HG03039 (cell line): ENCODE measurements around the gene MAP1LC3B.
"Not testable (repeated sequence)": the region's sequence is repeated elsewhere in the genome, so short reads cannot be mapped to it uniquely, and the experiment has no call there.

Experiments
- ATAC-seq: cut with Tn5 transposase; IDR thresholded peaks from one replicate; pipeline ENCODE4 v1.9.1; 2021; ENCODE audit warnings: mild to moderate bottlenecking, moderate library complexity; ENCODE audit not compliant: unreplicated experiment

The MAP1LC3B gene

GRCh38 chr16:87360862-87361610 lies 31.1 kb upstream of the MAP1LC3B start:
- no peak for ATAC-seq

GRCh38 chr16:87361916-87362619 lies 30.1 kb upstream of the MAP1LC3B start:
- ATAC-seq = no peak

- not testable (repeated sequence) for ATAC-seq
These were observed 29.1 kb upstream of the MAP1LC3B start for GRCh38 chr16:87362828-87363559.

GRCh38 chr16:87363771-87364455 lies 28.2 kb upstream of the MAP1LC3B start:
- ATAC-seq = no peak

- ATAC-seq = no peak
These were observed 27.0 kb upstream of the MAP1LC3B start for GRCh38 chr16:87365021-87365713.

GRCh38 chr16:87366288-87366687 lies 25.8 kb upstream of the MAP1LC3B start:
- ATAC-seq = no peak

DNA sequence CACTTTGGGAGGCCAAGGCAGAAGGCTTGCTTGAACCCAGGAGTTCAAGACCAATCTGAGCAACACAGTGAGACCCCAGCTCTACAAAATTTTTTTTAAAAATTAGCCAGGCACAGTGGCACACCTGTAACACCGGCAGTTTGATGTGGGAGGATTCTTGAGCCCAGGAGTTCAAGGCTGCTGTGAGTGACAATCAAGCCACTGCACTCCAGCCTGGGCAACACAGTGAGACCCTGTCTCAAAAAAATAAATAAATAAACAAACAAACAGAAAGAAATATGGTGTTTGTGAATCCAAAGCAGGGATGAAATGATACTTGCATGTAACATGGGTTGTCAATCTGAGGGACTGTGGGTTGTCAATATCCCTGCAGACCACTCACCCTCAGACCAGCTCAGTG lies 25.2 kb upstream of the MAP1LC3B start:
- ATAC-seq = no peak

DNA sequence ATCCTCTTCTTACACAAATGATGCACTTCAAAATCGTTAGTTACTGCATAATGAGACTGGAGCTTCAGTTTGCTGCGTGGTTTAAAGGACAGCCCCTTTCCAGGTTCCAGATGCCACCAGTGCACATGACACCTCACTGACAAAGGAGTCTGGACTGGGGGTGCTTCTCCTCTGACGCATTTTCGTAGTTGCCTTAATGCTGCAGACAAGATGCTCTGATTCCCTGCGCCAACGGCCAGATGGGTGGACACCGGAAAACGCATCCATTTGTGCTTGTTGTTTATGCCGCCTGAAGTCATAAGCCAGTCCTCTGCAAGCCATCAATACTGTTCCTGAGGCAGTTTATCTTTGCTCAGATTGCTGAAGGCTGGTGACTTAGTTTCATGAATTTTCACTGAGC lies 24.6 kb upstream of the MAP1LC3B start:
- no peak for ATAC-seq

- ATAC-seq = no peak
These were observed 23.9 kb upstream of the MAP1LC3B start for GRCh38 chr16:87368029-87368770.

DNA sequence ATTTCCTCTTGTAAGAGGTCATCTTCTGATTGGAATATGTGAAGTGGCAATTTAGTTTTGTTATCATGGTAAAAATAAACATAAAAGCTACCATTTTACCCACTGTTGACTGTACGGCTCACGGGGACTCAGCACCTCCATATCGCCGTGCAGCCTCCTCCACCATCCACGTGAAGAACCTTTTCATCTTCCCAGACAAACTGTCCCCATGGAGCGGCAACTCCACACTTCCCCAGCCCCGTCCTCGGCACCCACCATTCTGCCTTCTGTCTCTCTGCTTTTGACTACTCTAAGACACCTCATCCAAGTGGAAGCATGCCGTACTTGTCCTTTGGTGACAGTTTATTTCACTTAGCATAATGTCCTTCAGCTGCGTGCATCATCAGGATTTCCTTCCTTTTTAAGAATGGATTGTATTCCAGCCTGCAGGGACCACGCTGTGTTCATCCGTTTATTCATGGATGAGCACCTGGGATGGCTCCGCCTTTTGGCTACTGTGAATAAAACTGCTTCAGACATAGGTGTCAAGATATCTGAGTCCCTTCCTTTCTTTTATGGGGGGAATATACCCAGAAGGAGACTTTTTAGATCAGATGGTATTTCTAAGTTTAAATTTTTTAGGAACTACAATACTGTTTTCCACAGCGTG lies 22.9 kb upstream of the MAP1LC3B start:
- no peak for ATAC-seq

DNA sequence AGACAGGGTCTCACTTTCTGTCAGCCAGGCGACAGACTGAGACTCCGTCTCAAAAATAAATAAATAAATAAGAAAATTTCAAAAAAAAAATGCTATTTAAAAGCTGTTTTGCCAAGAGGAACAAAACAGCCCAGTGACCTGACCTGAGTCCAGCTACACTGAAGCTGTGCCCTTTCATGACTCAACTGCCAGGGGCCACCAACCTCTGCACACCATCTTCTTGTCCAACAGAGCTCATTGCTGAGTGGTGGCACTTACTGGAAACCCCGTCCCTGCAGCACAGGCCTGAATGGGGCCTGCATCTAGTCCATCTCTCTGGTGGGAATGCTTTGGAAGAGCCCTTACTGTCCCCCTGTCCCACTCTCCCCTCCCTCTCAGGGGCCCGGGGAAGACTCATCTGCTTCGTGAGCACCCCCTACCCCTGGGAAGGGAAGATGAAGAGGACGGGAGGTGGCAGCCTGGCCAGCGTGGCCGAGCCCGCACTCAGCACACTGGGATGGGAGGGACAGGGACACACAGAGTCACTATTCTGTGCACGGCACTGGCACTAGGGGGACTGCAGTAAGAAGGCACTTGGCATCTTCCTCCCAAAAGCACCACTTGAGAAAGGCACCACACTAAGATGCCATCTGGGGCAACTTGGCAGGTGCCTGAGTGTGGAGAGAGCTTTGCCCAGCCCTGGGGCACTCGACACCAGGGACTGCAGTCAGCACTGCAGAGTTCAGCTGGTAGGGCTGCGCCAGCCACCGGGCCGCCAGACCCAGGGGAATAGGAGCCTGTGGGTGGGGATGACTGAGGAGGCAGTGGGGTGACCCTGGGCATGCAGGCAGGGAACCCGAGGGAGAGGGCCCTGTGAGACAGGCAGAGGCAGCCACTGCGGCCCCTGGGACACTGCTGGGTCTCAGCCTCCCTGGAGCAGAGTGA lies 22.1 kb upstream of the MAP1LC3B start:
- ATAC-seq = no peak

DNA sequence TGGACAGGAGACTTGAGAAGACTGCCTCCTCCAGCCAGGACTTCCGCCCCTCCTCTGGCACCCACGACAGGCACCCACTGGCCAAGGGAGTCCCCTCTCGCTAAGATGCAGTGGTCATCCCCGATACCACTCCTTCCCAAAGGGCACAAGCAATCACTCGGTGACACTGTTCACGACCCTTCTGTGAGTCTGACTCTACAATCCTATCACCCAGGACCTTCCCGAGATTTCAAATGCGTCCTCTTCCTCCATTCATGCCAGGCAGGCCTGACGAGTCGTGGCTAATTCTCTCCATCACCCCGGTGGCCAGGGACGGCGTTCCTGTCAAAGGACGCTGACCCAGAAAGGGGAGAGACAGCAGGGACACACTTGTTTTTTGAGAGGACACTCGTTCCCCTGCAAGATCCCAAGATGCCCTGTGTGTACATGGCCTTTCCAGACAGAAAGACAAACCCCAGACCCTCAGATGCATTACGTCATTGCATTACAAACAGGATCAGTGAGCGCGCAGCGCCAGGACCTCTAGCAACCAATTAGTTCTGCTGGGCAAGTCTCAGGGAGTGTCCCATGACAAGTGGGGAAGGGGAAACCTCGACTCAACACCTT lies 20.8 kb upstream of the MAP1LC3B start:
- ATAC-seq = no peak

- no peak for ATAC-seq
These were observed 19.8 kb upstream of the MAP1LC3B start for GRCh38 chr16:87372305-87372704.

DNA sequence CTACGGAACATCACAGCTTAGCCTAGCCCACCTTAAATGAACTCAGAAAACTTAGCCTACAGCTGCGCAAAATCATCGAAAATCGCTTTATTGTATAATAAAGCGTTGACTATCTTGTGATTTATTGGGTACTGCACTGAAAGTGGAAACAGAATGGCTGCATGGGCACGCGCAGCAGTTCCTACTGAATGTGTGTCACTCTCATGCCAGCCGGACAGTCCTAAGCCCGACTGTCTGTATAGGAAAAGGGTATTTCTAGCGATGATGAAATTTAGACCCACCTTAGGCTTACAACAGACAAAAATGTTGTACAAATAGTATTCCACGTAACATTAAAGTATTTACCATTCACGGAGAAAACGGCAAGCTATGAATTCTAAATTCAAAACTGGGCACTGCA lies 17.8 kb upstream of the MAP1LC3B start:
- ATAC-seq = no peak

DNA sequence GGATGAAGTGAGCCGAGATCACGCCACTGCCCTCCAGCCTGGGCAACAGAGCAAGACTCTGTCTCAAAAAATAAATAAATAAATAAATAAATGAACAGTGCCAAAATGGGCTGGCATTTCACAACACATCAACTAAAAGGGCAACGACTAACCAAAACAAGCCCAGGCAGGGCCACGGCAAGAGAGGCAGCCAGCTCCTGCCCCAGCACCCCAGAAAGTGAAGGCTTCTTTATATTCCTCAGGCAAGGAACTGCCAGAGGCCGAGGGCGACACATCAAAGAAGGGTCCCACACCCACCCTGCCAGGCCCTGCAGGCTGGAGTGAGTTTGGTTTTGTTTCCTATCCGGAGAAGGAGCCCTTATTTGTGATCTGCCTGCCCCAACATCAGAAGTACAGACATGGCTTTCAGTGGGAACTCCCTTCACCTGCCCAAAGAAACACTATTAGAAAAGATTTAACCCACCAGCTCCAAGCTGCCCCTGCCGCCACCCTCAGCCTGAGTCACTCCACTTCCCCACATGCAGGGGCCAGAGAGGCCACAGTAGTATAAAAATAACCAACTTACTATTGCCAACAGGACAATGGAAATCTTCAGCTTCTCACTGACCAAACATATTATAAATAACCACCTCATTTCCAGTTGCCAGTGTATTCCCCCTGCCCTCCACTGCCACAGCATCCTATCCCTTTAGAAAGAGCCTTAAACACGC lies 16.6 kb upstream of the MAP1LC3B start:
- no peak for ATAC-seq

GRCh38 chr16:87376660-87377059 lies 15.5 kb upstream of the MAP1LC3B start:
- no peak for ATAC-seq

DNA sequence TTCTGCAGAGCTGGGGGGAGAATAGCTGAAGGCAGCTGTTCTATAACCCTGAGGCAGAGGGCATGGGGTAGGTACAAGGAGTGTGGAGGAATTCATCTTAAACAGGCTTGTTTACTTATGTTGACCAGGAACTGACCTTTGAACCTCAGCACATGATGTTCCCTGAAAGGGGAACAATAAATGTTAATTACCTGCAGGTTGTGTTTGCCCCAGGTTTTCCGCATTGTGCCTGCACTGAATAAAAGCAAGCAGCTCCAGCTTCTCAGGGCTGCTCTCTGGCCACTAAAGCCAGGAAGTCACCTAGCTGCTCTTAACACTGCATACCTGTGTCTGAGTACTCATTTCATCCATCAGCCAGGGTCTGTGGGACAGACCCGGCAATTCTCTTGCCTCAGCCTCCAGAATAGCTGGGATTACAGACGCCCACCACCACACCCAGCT lies 12.8 kb upstream of the MAP1LC3B start:
- ATAC-seq = not testable (repeated sequence)
